ENCODE results near the gene RNF215. TPM values are rescaled to one million over a fixed set of nuclear protein-coding genes. Genes with fewer than 3 reads are reported as not detected.

The RNF215 gene
- total and polyA plus RNA-seq, 10 of the 15 experiments (the other 5 are each of a cell fraction or from before 2014, with no cell fraction given): 0.31 to 7.6 (median 3.0) TPM; not detected in 1

DNA sequence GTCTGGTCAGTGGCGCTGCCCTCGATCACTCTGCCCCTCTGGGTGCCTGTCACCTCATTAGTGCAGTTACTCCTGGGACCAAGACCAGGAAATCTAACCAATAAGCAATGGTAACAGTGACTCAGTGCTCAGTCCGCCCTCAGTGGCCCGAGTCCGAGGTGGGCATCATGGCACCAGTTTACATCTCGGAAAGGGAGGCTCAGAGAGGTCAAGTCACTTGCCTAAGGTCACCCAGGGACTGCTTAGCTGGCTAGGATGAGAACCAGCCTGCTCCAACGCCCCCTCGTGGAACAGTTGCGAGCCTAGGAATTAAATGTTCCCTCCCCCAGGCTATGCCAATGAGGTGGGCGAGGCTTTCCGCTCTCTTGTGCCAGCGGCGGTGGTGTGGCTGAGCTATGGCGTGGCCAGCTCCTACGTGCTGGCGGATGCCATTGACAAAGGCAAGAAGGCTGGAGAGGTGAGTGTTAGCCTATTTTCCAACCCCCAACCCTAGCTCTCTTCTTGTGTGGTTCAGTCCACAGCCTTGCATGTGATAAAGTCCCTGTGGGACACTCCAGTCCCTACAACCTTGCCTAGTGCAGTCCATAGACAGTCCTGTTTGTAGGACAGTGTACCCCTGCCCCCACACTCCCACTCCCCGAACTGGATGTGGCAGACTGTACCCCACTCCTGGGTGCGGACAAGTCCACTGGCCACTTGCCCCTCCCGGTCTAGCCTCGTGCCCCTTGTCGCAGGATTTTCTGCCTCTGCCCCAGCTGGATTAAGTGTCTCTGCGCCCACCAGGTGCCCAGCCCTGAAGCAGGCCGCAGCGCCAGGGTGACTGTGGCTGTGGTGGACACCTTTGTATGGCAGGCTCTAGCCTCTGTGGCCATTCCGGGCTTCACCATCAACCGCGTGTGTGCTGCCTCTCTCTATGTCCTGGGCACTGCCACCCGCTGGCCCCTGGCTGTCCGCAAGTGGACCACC lies 39.5 kb upstream of the RNF215 start (continued):
- TF ChIP-seq NFYB (IDR thresholded peaks at IDR 0.05; ENCODE audit: insufficient read depth, low read depth, low read length): no peak

DNA sequence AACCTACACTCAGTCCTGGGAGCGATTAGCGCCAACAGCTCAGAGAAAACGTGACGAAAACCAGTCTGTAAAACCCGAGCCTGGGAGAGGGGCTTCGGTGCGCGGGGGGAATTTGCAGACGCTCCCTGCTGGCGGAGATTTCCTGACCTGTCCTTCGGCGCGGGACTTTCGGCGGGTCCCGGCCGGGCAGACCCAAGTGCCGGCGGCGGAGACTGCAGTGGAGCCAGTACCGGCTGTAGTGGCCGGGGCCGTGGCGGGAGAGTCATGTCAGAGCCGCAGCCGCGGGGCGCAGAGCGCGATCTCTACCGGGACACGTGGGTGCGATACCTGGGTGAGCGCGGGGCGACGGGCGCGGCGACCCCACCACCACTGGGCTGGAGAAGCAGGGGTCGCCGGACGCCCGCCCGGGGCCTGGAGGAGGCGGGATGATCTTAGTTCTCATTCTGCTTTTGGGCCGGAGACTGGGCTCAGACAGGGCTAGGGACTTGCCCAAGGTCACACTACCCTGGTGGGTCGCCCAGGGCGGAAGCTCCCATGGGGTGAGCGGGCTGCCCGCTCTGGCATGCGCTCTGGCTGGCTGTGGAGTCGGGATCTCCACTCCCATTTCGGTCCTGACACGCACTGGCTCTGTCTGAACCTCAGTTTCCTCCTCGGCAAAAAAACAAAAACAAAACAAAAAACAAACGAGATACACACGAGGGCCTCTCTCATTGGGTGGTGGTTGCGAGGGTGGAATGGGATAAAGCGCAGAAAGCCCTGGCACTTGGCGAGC lies 38.6 kb upstream of the RNF215 start, which contains the start of gene MTFP1:
Gene MTFP1 (plus strand): TSS at position 153 of the 772 bp plus-strand sequence. CDS start 112 bp downstream, at position 265.
- WGBS (ENCODE audit: insufficient coverage, insufficient replicate concordance, low lambda C conversion rate, missing lambda C conversion rate): 1% methylated on average over 53 of the region's 61 CpGs
- ATAC-seq (peak; percentile 37), FAIRE-seq (no peak), DNase-seq (ENCODE audit: low read depth, low spot score) (no peak)
- Histone ChIP-seq H4K20me1 (ENCODE audit: control insufficient read depth, insufficient read depth) (no peaks in the 10 kb centered on the region), H3K79me2 (ENCODE audit: control insufficient read depth, insufficient read depth, low read length) (peaks cover 45% of the 10 kb centered on the region), H3K36me3 (ENCODE audit: control insufficient read depth in 2 of 2, insufficient read depth in 2 of 2, low read length in 1 of 2) (peaks cover 3 to 14% of the 10 kb centered on the region in 2 experiments; a peak in 2 of 4 replicates), H3K27ac (ENCODE audit: control insufficient read depth, insufficient read depth) (peak within 1 kb of the TSS; percentile 82), H3K4me2 (ENCODE audit: control insufficient read depth, insufficient read depth) (peak within 1 kb of the TSS; percentile 99), H3K9me3 (replicated peaks; ENCODE audit: control insufficient read depth, insufficient read depth, low read length) (no peaks in the 10 kb centered on the region; the same call in 2 of the 3 replicates), H2AFZ (ENCODE audit: control insufficient read depth, low read depth, low read length) (peak within 1 kb of the TSS; percentile 67), H3K4me3 (peak within 1 kb of the TSS; percentile 65), H3K27me3 (replicated peaks in 1 of 2; ENCODE audit: control insufficient read depth in 2 of 2, insufficient read depth in 2 of 2, low read length in 1 of 2) (no peaks in the 10 kb centered on the region), H3K4me1 (ENCODE audit: control insufficient read depth, insufficient read depth, low read length) (peaks cover 22% of the 10 kb centered on the region), H3K9ac (ENCODE audit: control insufficient read depth, insufficient read depth, low read length) (peak within 1 kb of the TSS; percentile 85)
- in situ Hi-C loops (cut with MboI): no loop called here
- ChIA-PET CTCF (interaction anchor here (0.7 to 7.5 kb wide), 19 partner anchors 8 to 318 kb away, joined by 3 to 172 read pairs (median 4); partner anchors contain the start of genes CASTOR1 and SEC14L2), RAD21 (ENCODE audit: unreplicated experiment) (interaction anchor here (2.9 to 7.3 kb wide), 4 partner anchors 19 to 137 kb away, joined by 13 to 137 read pairs (median 38); partner anchors contain the start of genes CASTOR1, RNF215, SEC14L2 and TBC1D10A), SMC1A (ENCODE audit: uncharacterized antibody, unreplicated experiment) (interaction anchor here (0.9 to 6.0 kb wide), 7 partner anchors 8 to 138 kb away, joined by 4 to 69 read pairs (median 8); no protein-coding TSS in a partner anchor), POLR2A (interaction anchor here (0.5 to 6.4 kb wide), 10 partner anchors 9 to 1334 kb away, joined by 3 to 60 read pairs (median 7); partner anchors contain the start of genes SEC14L2 and TBC1D10A)
- TSS peak; percentile 59 for BruUV-seq (replicated peaks)
- intact Hi-C loops (cut with micrococcal nuclease; ENCODE audit: unreplicated experiment): loop anchor here (2.0 kb wide), 1 partner anchor 137 kb away; the partner anchor contains the start of gene CASTOR1
- no peak for TF ChIP-seq RAD21 (IDR thresholded peaks at IDR 0.05; ENCODE audit: insufficient read depth, low read depth, low read length)
- no peak for TF ChIP-seq KDM1A (IDR thresholded peaks at IDR 0.05; ENCODE audit: borderline replicate concordance)
- no peak for TF ChIP-seq RELA (IDR thresholded peaks at IDR 0.05; ENCODE audit: borderline replicate concordance, partially characterized antibody)
- TF ChIP-seq ZZZ3 (IDR thresholded peaks at IDR 0.05; ENCODE audit: control insufficient read depth, insufficient read length, low read depth): no peak
- TF ChIP-seq DPF2 (IDR thresholded peaks at IDR 0.05): no peak; the same call in 1 of the 2 replicates
- no peak for TF ChIP-seq RAD51 (IDR thresholded peaks at IDR 0.05)
- TF ChIP-seq KAT2A (conservative IDR thresholded peaks at IDR 0.05; ENCODE audit: control insufficient read depth, low read depth, low read length): no peak
- TF ChIP-seq, protein P1, sequence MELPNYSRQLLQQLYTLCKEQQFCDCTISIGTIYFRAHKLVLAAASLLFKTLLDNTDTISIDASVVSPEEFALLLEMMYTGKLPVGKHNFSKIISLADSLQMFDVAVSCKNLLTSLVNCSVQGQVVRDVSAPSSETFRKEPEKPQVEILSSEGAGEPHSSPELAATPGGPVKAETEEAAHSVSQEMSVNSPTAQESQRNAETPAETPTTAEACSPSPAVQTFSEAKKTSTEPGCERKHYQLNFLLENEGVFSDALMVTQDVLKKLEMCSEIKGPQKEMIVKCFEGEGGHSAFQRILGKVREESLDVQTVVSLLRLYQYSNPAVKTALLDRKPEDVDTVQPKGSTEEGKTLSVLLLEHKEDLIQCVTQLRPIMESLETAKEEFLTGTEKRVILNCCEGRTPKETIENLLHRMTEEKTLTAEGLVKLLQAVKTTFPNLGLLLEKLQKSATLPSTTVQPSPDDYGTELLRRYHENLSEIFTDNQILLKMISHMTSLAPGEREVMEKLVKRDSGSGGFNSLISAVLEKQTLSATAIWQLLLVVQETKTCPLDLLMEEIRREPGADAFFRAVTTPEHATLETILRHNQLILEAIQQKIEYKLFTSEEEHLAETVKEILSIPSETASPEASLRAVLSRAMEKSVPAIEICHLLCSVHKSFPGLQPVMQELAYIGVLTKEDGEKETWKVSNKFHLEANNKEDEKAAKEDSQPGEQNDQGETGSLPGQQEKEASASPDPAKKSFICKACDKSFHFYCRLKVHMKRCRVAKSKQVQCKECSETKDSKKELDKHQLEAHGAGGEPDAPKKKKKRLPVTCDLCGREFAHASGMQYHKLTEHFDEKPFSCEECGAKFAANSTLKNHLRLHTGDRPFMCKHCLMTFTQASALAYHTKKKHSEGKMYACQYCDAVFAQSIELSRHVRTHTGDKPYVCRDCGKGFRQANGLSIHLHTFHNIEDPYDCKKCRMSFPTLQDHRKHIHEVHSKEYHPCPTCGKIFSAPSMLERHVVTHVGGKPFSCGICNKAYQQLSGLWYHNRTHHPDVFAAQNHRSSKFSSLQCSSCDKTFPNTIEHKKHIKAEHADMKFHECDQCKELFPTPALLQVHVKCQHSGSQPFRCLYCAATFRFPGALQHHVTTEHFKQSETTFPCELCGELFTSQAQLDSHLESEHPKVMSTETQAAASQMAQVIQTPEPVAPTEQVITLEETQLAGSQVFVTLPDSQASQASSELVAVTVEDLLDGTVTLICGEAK (IDR thresholded peaks at IDR 0.05; ENCODE audit: borderline replicate concordance): no peak
- TF ChIP-seq, protein P2, sequence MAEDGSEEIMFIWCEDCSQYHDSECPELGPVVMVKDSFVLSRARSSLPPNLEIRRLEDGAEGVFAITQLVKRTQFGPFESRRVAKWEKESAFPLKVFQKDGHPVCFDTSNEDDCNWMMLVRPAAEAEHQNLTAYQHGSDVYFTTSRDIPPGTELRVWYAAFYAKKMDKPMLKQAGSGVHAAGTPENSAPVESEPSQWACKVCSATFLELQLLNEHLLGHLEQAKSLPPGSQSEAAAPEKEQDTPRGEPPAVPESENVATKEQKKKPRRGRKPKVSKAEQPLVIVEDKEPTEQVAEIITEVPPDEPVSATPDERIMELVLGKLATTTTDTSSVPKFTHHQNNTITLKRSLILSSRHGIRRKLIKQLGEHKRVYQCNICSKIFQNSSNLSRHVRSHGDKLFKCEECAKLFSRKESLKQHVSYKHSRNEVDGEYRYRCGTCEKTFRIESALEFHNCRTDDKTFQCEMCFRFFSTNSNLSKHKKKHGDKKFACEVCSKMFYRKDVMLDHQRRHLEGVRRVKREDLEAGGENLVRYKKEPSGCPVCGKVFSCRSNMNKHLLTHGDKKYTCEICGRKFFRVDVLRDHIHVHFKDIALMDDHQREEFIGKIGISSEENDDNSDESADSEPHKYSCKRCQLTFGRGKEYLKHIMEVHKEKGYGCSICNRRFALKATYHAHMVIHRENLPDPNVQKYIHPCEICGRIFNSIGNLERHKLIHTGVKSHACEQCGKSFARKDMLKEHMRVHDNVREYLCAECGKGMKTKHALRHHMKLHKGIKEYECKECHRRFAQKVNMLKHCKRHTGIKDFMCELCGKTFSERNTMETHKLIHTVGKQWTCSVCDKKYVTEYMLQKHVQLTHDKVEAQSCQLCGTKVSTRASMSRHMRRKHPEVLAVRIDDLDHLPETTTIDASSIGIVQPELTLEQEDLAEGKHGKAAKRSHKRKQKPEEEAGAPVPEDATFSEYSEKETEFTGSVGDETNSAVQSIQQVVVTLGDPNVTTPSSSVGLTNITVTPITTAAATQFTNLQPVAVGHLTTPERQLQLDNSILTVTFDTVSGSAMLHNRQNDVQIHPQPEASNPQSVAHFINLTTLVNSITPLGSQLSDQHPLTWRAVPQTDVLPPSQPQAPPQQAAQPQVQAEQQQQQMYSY (CRISPR knock-in tag; IDR thresholded peaks at IDR 0.05): no peak

Data from GM12878 (cell line).